ENCODE results near the gene CBARP. TPM values are rescaled to one million over a fixed set of nuclear protein-coding genes. Genes with fewer than 3 reads are reported as not detected.
A peak's percentile ranks its signal among the peaks of the same experiment; 100 is the strongest.

Gene CBARP
- total RNA-seq, 1 donor from 2014 or later: 3.9 TPM

DNA sequence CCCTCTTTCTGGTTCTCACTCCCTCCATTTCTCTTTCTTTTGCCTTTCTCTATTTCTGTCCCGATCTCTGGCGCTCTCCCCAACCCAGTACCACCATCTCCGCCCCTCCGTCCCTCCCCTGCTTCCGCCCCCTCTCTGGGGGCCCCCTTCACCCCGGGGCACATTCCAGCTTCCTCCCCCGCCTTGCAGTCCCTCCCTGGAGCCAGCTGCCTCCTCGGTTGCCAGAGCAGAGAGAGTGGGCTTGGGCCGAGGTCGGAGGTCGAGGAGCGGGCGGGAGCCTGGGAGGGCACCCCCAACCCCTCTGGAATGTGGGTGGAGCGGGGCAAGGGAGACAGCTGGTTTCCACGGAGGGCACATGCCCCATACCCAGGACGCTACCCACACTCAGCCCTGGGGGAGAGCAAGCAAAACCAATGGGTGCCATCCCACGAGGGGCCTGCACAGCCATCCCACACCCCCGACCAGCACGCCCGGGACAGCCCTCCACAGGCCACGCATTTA, 24.9 kb upstream of the CBARP start:
- Histone ChIP-seq H3K9me3 (no peaks in the 10 kb centered on the region), H3K4me1 (peaks cover 86% of the 10 kb centered on the region), H3K27ac (peak overlapping the region; percentile 97), H3K27me3 (no peaks in the 10 kb centered on the region), H3K4me3 (no peak overlapping the region), H3K36me3 (peaks cover 0 to 7% of the 10 kb centered on the region in 2 donors)
- no peak for DNase-seq (ENCODE audit: extremely low spot score in 2 of 2)
- TF ChIP-seq POLR2A (IDR thresholded peaks at IDR 0.05) (no peak), POLR2AphosphoS5 (IDR thresholded peaks at IDR 0.05; ENCODE audit: insufficient read depth in 1 of 2, low read depth in 1 of 2) (no peak)
- TF ChIP-seq, protein P1, sequence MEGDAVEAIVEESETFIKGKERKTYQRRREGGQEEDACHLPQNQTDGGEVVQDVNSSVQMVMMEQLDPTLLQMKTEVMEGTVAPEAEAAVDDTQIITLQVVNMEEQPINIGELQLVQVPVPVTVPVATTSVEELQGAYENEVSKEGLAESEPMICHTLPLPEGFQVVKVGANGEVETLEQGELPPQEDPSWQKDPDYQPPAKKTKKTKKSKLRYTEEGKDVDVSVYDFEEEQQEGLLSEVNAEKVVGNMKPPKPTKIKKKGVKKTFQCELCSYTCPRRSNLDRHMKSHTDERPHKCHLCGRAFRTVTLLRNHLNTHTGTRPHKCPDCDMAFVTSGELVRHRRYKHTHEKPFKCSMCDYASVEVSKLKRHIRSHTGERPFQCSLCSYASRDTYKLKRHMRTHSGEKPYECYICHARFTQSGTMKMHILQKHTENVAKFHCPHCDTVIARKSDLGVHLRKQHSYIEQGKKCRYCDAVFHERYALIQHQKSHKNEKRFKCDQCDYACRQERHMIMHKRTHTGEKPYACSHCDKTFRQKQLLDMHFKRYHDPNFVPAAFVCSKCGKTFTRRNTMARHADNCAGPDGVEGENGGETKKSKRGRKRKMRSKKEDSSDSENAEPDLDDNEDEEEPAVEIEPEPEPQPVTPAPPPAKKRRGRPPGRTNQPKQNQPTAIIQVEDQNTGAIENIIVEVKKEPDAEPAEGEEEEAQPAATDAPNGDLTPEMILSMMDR (IDR thresholded peaks at IDR 0.05): no peak
- intact Hi-C loops (cut with DNase I): no loop called here

DNA sequence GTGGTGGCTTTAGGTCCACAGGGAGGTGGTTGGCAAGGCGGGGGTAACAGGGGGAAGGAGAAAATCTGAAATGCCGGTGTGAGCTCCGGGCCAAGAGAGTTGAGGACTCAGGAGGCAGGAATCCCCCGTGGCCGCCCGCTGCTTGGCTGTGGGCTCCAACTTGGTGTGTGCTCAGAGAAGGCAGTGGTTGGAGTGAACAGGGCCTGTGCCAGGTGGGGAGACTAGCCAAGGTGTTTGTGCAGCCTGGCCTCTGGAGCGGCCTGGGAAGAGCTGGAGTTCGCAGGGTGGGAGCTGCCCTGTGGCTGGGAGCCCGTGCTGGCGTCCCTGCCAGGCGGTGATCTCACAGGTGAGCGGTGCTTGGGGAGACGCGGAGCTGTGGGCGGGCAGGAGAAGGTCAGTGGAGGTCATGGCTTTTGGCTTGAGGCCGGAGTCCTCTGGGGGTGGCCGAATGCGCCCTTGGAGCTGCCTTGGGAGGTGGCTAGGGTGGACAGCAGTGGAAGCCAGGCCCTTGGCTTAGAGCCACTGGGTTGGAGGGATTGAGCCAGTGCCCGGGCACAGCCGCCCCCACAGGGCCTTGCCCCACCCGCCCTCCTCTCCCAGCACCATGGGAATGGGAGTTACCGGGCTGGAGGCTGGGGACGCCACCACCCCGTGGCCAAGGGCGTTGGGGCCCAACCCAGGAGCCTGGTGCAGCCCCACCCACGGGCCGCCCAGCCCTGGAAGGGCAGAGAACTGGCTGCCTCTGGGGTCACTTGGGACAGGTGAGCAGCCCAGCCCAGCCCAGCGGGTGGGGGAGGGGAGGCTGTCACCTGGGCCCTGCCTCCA, 24.2 kb upstream of the CBARP start:
- no peaks in the 10 kb centered on the region for H3K27me3 ChIP-seq
- H3K27ac ChIP-seq: peak overlapping the region; percentile 97
- H3K4me1 ChIP-seq: peaks cover 86% of the 10 kb centered on the region
- H3K4me3 ChIP-seq: peak overlapping the region; percentile 72 to 79
- peaks cover 0 to 14% of the 10 kb centered on the region in 2 donors for H3K36me3 ChIP-seq
- no peaks in the 10 kb centered on the region for H3K9me3 ChIP-seq
- TF ChIP-seq POLR2AphosphoS5 (IDR thresholded peaks at IDR 0.05; ENCODE audit: insufficient read depth in 1 of 2, low read depth in 1 of 2) (no peak), POLR2A (IDR thresholded peaks at IDR 0.05) (no peak)
- TF ChIP-seq, protein P1 (IDR thresholded peaks at IDR 0.05): no peak
- no peak for DNase-seq (ENCODE audit: extremely low spot score in 2 of 2)
- intact Hi-C loops (cut with DNase I): loop anchor here (1.0 kb wide), 1 partner anchor 10 kb away; no protein-coding TSS in a partner anchor

DNA sequence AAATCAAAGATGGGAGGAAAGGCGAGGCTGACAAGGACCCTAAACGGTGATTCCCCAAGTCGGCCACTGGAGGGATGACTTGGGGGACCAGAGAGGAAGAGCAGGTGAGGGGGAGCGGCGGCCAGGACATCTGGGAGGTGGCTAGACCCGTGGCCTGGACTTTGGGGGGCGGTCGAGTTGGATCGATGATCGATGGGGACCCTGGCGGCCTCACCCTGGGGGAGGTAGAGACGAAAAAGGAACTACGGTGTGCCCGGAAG, 23.7 kb upstream of the CBARP start:
- intact Hi-C loops (cut with DNase I): loop anchor here (1.0 kb wide), 1 partner anchor 9 kb away; no protein-coding TSS in a partner anchor
- H3K4me3 ChIP-seq: peak overlapping the region; percentile 72 to 79
- TF ChIP-seq POLR2AphosphoS5 (IDR thresholded peaks at IDR 0.05; ENCODE audit: insufficient read depth in 1 of 2, low read depth in 1 of 2): no peak
- no peak for TF ChIP-seq POLR2A (IDR thresholded peaks at IDR 0.05)
- TF ChIP-seq, protein P1 (IDR thresholded peaks at IDR 0.05): no peak
- peak overlapping the region; percentile 97 for H3K27ac ChIP-seq
- DNase-seq (ENCODE audit: extremely low spot score in 2 of 2): no peak
- H3K4me1 ChIP-seq: peaks cover 86% of the 10 kb centered on the region
- no peaks in the 10 kb centered on the region for H3K9me3 ChIP-seq
- peaks cover 0 to 19% of the 10 kb centered on the region in 2 donors for H3K36me3 ChIP-seq
- H3K27me3 ChIP-seq: no peaks in the 10 kb centered on the region

DNA sequence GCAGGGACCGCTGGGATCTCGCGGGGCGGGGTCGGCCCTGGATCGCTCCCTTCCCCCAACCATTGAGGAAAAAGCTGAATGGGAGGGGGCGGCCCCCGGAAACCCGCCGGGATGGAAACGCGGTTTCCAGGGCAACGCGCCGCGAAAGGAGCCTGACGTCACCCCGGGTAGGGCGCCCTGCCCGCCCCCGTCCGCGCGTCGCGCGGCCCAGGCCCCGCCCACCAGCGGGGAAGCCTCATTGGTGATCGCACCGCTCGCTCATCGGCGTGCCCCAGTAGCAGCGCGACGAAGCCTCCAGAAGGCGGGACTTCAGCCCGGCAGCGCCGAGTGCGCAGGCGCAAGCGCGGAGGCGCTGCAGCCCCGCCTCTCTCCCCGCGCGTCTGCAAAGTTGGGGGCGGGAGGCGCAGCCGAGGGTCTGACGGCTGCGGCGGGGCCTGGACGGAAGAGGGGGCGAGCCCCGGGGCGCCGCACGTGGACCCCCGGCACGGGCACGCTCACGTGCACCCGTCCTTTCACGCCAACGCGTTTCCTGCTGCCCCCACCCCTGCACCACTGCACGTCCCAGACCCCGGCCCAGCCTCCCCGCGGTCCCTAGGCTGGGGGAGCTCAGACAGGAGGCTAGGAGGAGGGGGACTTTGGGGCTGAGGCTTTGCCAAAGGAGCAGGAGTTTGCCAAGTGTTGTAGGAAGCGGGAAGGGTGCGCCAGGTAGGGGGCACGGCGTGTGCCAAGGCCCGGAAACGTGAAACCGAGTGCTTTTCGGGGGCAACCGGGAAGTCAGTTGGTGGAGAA, 23.1 kb upstream of the CBARP start:
- intact Hi-C loops (cut with DNase I): loop anchor here (1.0 kb wide), 1 partner anchor 9 kb away; no protein-coding TSS in a partner anchor
- no peak for DNase-seq (ENCODE audit: extremely low spot score in 2 of 2)
- TF ChIP-seq, protein P1 (IDR thresholded peaks at IDR 0.05): no peak
- TF ChIP-seq POLR2AphosphoS5 (IDR thresholded peaks at IDR 0.05; ENCODE audit: insufficient read depth in 1 of 2, low read depth in 1 of 2): peak; percentile 26 to 77
- TF ChIP-seq POLR2A (IDR thresholded peaks at IDR 0.05): peak in 1 of 2 donors; percentile 75
- H3K36me3 ChIP-seq: peaks cover 0 to 24% of the 10 kb centered on the region in 2 donors
- peak overlapping the region; percentile 97 for H3K27ac ChIP-seq
- H3K4me3 ChIP-seq: peak overlapping the region; percentile 72 to 79
- peaks cover 84% of the 10 kb centered on the region for H3K4me1 ChIP-seq
- no peaks in the 10 kb centered on the region for H3K27me3 ChIP-seq
- no peaks in the 10 kb centered on the region for H3K9me3 ChIP-seq
